Measurements from ENCODE around the gene JPH4. TPM values are rescaled to one million over a fixed set of nuclear protein-coding genes. Genes with fewer than 3 reads are reported as not detected.

JPH4 gene
- total and polyA plus RNA-seq, 5 donors from 2014 or later, result 0.14 TPM; not detected in 4

- H3K4me3 Mint-ChIP-seq, result peak overlapping the region; percentile 96 to 100 (median 100)
- H3K36me3 Mint-ChIP-seq, result peaks cover 13% of the 10 kb centered on the region
- no peak for DNase-seq
- peaks cover 0 to 55% (median 21%) of the 10 kb centered on the region in 4 donors for H3K4me1 Mint-ChIP-seq
- H3K27me3 Mint-ChIP-seq, result peaks cover 15% of the 10 kb centered on the region
- no peak overlapping the region for H3K4me3 ChIP-seq (ENCODE audit: low read depth, low read length)
- H3K27me3 ChIP-seq (ENCODE audit: control insufficient read depth, insufficient read depth, low read length), result no peaks in the 10 kb centered on the region
- H3K27ac Mint-ChIP-seq, result peak overlapping the region; percentile 3 to 99 (median 93)
- peaks cover 22% of the 10 kb centered on the region for H3K36me3 ChIP-seq (ENCODE audit: control insufficient read depth, insufficient read depth, low read length)
- H3K4me1 ChIP-seq (ENCODE audit: control insufficient read depth, insufficient read depth, low read length, poor library complexity, severe bottlenecking), result peaks cover 24% of the 10 kb centered on the region
- H3K9me3 ChIP-seq (ENCODE audit: control insufficient read depth in 2 of 2, low read length in 2 of 2), result no peaks in the 10 kb centered on the region
- no peak overlapping the region for H3K27ac ChIP-seq (ENCODE audit: insufficient read depth, low read length, poor library complexity, severe bottlenecking)
- no peak for ATAC-seq (ENCODE audit: low read depth in 2 of 2)
- peaks cover 0 to 2% (median 0%) of the 10 kb centered on the region in 7 donors for H3K9me3 Mint-ChIP-seq
These were observed 9.8 kb downstream of the JPH4 start for GRCh38 chr14:23568600-23569331.

GRCh38 chr14:23568021-23568599, 10.5 kb downstream of the JPH4 start:
- Mint-ChIP-seq H3K9me3 (peaks cover 0 to 2% (median 0%) of the 10 kb centered on the region in 7 donors), H3K27ac (peak overlapping the region; percentile 93 to 99 (median 98)), H3K4me3 (peak overlapping the region; percentile 96 to 100 (median 100)), H3K4me1 (peaks cover 0 to 58% (median 22%) of the 10 kb centered on the region in 4 donors), H3K36me3 (peaks cover 16% of the 10 kb centered on the region), H3K27me3 (peaks cover 12% of the 10 kb centered on the region)
- ATAC-seq (ENCODE audit: low read depth in 2 of 2) (no peak), DNase-seq (no peak)
- Histone ChIP-seq H3K9me3 (ENCODE audit: control insufficient read depth in 2 of 2, low read length in 2 of 2) (no peaks in the 10 kb centered on the region), H3K4me3 (ENCODE audit: low read depth, low read length) (peak overlapping the region; percentile 77), H3K36me3 (ENCODE audit: control insufficient read depth, insufficient read depth, low read length) (peaks cover 28% of the 10 kb centered on the region), H3K4me1 (ENCODE audit: control insufficient read depth, insufficient read depth, low read length, poor library complexity, severe bottlenecking) (peaks cover 24% of the 10 kb centered on the region), H3K27me3 (ENCODE audit: control insufficient read depth, insufficient read depth, low read length) (no peaks in the 10 kb centered on the region), H3K27ac (ENCODE audit: insufficient read depth, low read length, poor library complexity, severe bottlenecking) (peak overlapping the region; percentile 81)

- ATAC-seq (ENCODE audit: low read depth in 2 of 2), result peak; percentile 91 to 94
- Histone ChIP-seq H3K27me3 (ENCODE audit: control insufficient read depth, insufficient read depth, low read length) (no peaks in the 10 kb centered on the region), H3K9me3 (ENCODE audit: control insufficient read depth in 2 of 2, low read length in 2 of 2) (no peaks in the 10 kb centered on the region), H3K27ac (ENCODE audit: insufficient read depth, low read length, poor library complexity, severe bottlenecking) (peak within 1 kb of the TSS; percentile 81), H3K4me1 (ENCODE audit: control insufficient read depth, insufficient read depth, low read length, poor library complexity, severe bottlenecking) (peaks cover 24% of the 10 kb centered on the region), H3K4me3 (ENCODE audit: low read depth, low read length) (peak within 1 kb of the TSS; percentile 77), H3K36me3 (ENCODE audit: control insufficient read depth, insufficient read depth, low read length) (peaks cover 31% of the 10 kb centered on the region)
- Mint-ChIP-seq H3K4me3 (peak within 1 kb of the TSS; percentile 96 to 100 (median 100)), H3K9me3 (peaks cover 0 to 2% (median 0%) of the 10 kb centered on the region in 7 donors), H3K36me3 (peaks cover 21% of the 10 kb centered on the region), H3K4me1 (peaks cover 4 to 63% (median 28%) of the 10 kb centered on the region in 4 donors), H3K27ac (peak within 1 kb of the TSS; percentile 93 to 99 (median 98)), H3K27me3 (peaks cover 12% of the 10 kb centered on the region)
- peak; percentile 78 to 92 (median 83) for DNase-seq
These were observed 11.2 kb downstream of the JPH4 start, which contains the start of gene AP1G2 for GRCh38 chr14:23567186-23568020. Gene AP1G2, minus strand, starts transcription at chr14:23567791. Its CDS starts 477 bp downstream, at chr14:23567314.

GRCh38 chr14:23566778-23567185, 11.8 kb downstream of the JPH4 start:
- Histone ChIP-seq H3K9me3 (ENCODE audit: control insufficient read depth in 2 of 2, low read length in 2 of 2) (no peaks in the 10 kb centered on the region), H3K36me3 (ENCODE audit: control insufficient read depth, insufficient read depth, low read length) (peaks cover 37% of the 10 kb centered on the region), H3K27ac (ENCODE audit: insufficient read depth, low read length, poor library complexity, severe bottlenecking) (peak overlapping the region; percentile 81), H3K27me3 (ENCODE audit: control insufficient read depth, insufficient read depth, low read length) (no peaks in the 10 kb centered on the region), H3K4me1 (ENCODE audit: control insufficient read depth, insufficient read depth, low read length, poor library complexity, severe bottlenecking) (peaks cover 24% of the 10 kb centered on the region), H3K4me3 (ENCODE audit: low read depth, low read length) (peak overlapping the region; percentile 77)
- DNase-seq (no peak), ATAC-seq (ENCODE audit: low read depth in 2 of 2) (no peak)
- H3K9me3 Mint-ChIP-seq, result peaks cover 0 to 2% (median 0%) of the 10 kb centered on the region in 7 donors
- peaks cover 7% of the 10 kb centered on the region for H3K27me3 Mint-ChIP-seq
- peaks cover 4 to 63% (median 28%) of the 10 kb centered on the region in 4 donors for H3K4me1 Mint-ChIP-seq
- peak overlapping the region; percentile 93 to 99 (median 98) for H3K27ac Mint-ChIP-seq
- peaks cover 22% of the 10 kb centered on the region for H3K36me3 Mint-ChIP-seq
- H3K4me3 Mint-ChIP-seq, result peak overlapping the region; percentile 96 to 100 (median 100)

- H3K27me3 ChIP-seq (ENCODE audit: control insufficient read depth, insufficient read depth, low read length), result no peaks in the 10 kb centered on the region
- Mint-ChIP-seq H3K9me3 (peaks cover 0 to 2% (median 0%) of the 10 kb centered on the region in 7 donors), H3K27me3 (peaks cover 5% of the 10 kb centered on the region), H3K36me3 (peaks cover 26% of the 10 kb centered on the region), H3K4me1 (peaks cover 4 to 66% (median 29%) of the 10 kb centered on the region in 4 donors), H3K4me3 (peak overlapping the region; percentile 96 to 100 (median 100)), H3K27ac (peak overlapping the region; percentile 93 to 99 (median 98))
- H3K27ac ChIP-seq (ENCODE audit: insufficient read depth, low read length, poor library complexity, severe bottlenecking), result peak overlapping the region; percentile 81
- H3K36me3 ChIP-seq (ENCODE audit: control insufficient read depth, insufficient read depth, low read length), result peaks cover 42% of the 10 kb centered on the region
- ATAC-seq (ENCODE audit: low read depth in 2 of 2) (no peak), DNase-seq (no peak)
- H3K4me1 ChIP-seq (ENCODE audit: control insufficient read depth, insufficient read depth, low read length, poor library complexity, severe bottlenecking), result peaks cover 24% of the 10 kb centered on the region
- H3K4me3 ChIP-seq (ENCODE audit: low read depth, low read length), result peak overlapping the region; percentile 77
- no peaks in the 10 kb centered on the region for H3K9me3 ChIP-seq (ENCODE audit: control insufficient read depth in 2 of 2, low read length in 2 of 2)
These were observed 12.3 kb downstream of the JPH4 start for GRCh38 chr14:23566112-23566777.

- Mint-ChIP-seq H3K27ac (peak overlapping the region in 2 of 3 donors; percentile 67 to 77), H3K9me3 (peaks cover 0 to 2% (median 0%) of the 10 kb centered on the region in 7 donors), H3K36me3 (peaks cover 26% of the 10 kb centered on the region), H3K4me1 (peaks cover 4 to 69% (median 29%) of the 10 kb centered on the region in 4 donors), H3K27me3 (peaks cover 5% of the 10 kb centered on the region), H3K4me3 (peak overlapping the region in 3 of 4 donors; percentile 32 to 100 (median 46))
- Histone ChIP-seq H3K4me1 (ENCODE audit: control insufficient read depth, insufficient read depth, low read length, poor library complexity, severe bottlenecking) (peaks cover 24% of the 10 kb centered on the region), H3K4me3 (ENCODE audit: low read depth, low read length) (no peak overlapping the region), H3K27me3 (ENCODE audit: control insufficient read depth, insufficient read depth, low read length) (no peaks in the 10 kb centered on the region), H3K36me3 (ENCODE audit: control insufficient read depth, insufficient read depth, low read length) (peaks cover 48% of the 10 kb centered on the region), H3K27ac (ENCODE audit: insufficient read depth, low read length, poor library complexity, severe bottlenecking) (no peak overlapping the region), H3K9me3 (ENCODE audit: control insufficient read depth in 2 of 2, low read length in 2 of 2) (no peaks in the 10 kb centered on the region)
- DNase-seq (no peak), ATAC-seq (ENCODE audit: low read depth in 2 of 2) (no peak)
These were observed 13.0 kb downstream of the JPH4 start for GRCh38 chr14:23565626-23566025.

GRCh38 chr14:23564876-23565275, 13.7 kb downstream of the JPH4 start:
- peaks cover 24% of the 10 kb centered on the region for H3K4me1 ChIP-seq (ENCODE audit: control insufficient read depth, insufficient read depth, low read length, poor library complexity, severe bottlenecking)
- ATAC-seq (ENCODE audit: low read depth in 2 of 2) (no peak), DNase-seq (no peak)
- no peak overlapping the region for H3K27ac ChIP-seq (ENCODE audit: insufficient read depth, low read length, poor library complexity, severe bottlenecking)
- H3K36me3 ChIP-seq (ENCODE audit: control insufficient read depth, insufficient read depth, low read length), result peaks cover 55% of the 10 kb centered on the region
- H3K9me3 Mint-ChIP-seq, result peaks cover 0 to 2% (median 0%) of the 10 kb centered on the region in 7 donors
- H3K27me3 ChIP-seq (ENCODE audit: control insufficient read depth, insufficient read depth, low read length), result no peaks in the 10 kb centered on the region
- H3K4me3 Mint-ChIP-seq, result peak overlapping the region in 3 of 4 donors; percentile 21 to 73 (median 24)
- no peak overlapping the region for H3K4me3 ChIP-seq (ENCODE audit: low read depth, low read length)
- peaks cover 5% of the 10 kb centered on the region for H3K27me3 Mint-ChIP-seq
- no peaks in the 10 kb centered on the region for H3K9me3 ChIP-seq (ENCODE audit: control insufficient read depth in 2 of 2, low read length in 2 of 2)
- H3K36me3 Mint-ChIP-seq, result peaks cover 30% of the 10 kb centered on the region
- H3K4me1 Mint-ChIP-seq, result peaks cover 4 to 71% (median 29%) of the 10 kb centered on the region in 4 donors
- peak overlapping the region; percentile 25 to 67 (median 60) for H3K27ac Mint-ChIP-seq
